ENCODE results near the gene PAFAH1B1. TPM values are rescaled to one million over a fixed set of nuclear protein-coding genes. Genes with fewer than 3 reads are reported as not detected.

PAFAH1B1 gene
- total RNA-seq, 1 experiment from 2014 or later, result 49.1 TPM

- Histone ChIP-seq H3K79me2 (ENCODE audit: low read length) (0 out of 2 replicates have a peak, but pooled peaks cover 4% of the 10 kb centered on the region), H3F3A (ENCODE audit: low read length, unreplicated experiment) (no peaks in the 10 kb centered on the region), H3K4me2 (ENCODE audit: low read length) (no peak overlapping the region), H4K20me1 (ENCODE audit: low read length) (no peaks in the 10 kb centered on the region), H3K9me2 (replicated peaks; ENCODE audit: low read length) (no peaks in the 10 kb centered on the region), H3K4me1 (ENCODE audit: insufficient read depth, low read length) (no peaks in the 10 kb centered on the region), H3K27me3 (ENCODE audit: low read length) (no peaks in the 10 kb centered on the region), H2AFZ (ENCODE audit: low read length) (no peak overlapping the region), H3K36me3 (ENCODE audit: low read depth, low read length) (no peaks in the 10 kb centered on the region), H3K9ac (ENCODE audit: low read length) (no peak overlapping the region), H3K4me3 (ENCODE audit: low read length) (no peak overlapping the region), H3K9me3 (ENCODE audit: low read length) (no peaks in the 10 kb centered on the region), H3K27ac (ENCODE audit: low read length) (no peak overlapping the region)
- DNase-seq (no peak), ATAC-seq (no peak)
- BruUV-seq (replicated peaks), result no TSS peak
- intact Hi-C loops (cut with micrococcal nuclease), result no loop called here
- TF ChIP-seq EZH2phosphoT487 (IDR thresholded peaks at IDR 0.05; ENCODE audit: borderline replicate concordance, low read length) (no peak), EZH2 (IDR thresholded peaks at IDR 0.05; ENCODE audit: low read length, unreplicated experiment) (no peak), CTCF (conservative IDR thresholded peaks at IDR 0.05; ENCODE audit: low read depth, low read length) (no peak)
- ChIA-PET CTCF (no interaction called here), POLR2A (ENCODE audit: unreplicated experiment) (no interaction called here)
Measured at GRCh38 chr17:2722611-2723010, 129.2 kb downstream of the PAFAH1B1 start.

GRCh38 chr17:2723505-2723996 lies 130.1 kb downstream of the PAFAH1B1 start:
- no peaks in the 10 kb centered on the region for H4K20me1 ChIP-seq (ENCODE audit: low read length)
- no peak overlapping the region for H3K27ac ChIP-seq (ENCODE audit: low read length)
- H3K9me2 ChIP-seq (replicated peaks; ENCODE audit: low read length), result no peaks in the 10 kb centered on the region
- no peaks in the 10 kb centered on the region for H3F3A ChIP-seq (ENCODE audit: low read length, unreplicated experiment)
- TF ChIP-seq EZH2phosphoT487 (IDR thresholded peaks at IDR 0.05; ENCODE audit: borderline replicate concordance, low read length) (no peak), CTCF (conservative IDR thresholded peaks at IDR 0.05; ENCODE audit: low read depth, low read length) (no peak), EZH2 (IDR thresholded peaks at IDR 0.05; ENCODE audit: low read length, unreplicated experiment) (no peak)
- H3K4me2 ChIP-seq (ENCODE audit: low read length), result peak overlapping the region; percentile 33; the same call in 1 of the 2 replicates
- no peaks in the 10 kb centered on the region for H3K27me3 ChIP-seq (ENCODE audit: low read length)
- no peaks in the 10 kb centered on the region for H3K9me3 ChIP-seq (ENCODE audit: low read length)
- DNase-seq (peak; percentile 32), ATAC-seq (peak; percentile 50)
- no TSS peak for BruUV-seq (replicated peaks)
- H3K4me1 ChIP-seq (ENCODE audit: insufficient read depth, low read length), result no peaks in the 10 kb centered on the region
- ChIA-PET CTCF (no interaction called here), POLR2A (ENCODE audit: unreplicated experiment) (interaction anchor here (0.5 kb wide), 1 partner anchor 11 kb away, joined by 9 read pairs; no protein-coding TSS in a partner anchor)
- H3K79me2 ChIP-seq (ENCODE audit: low read length), result 0 out of 2 replicates have a peak, but pooled peaks cover 4% of the 10 kb centered on the region
- 0 out of 2 replicates have a peak overlapping the region, but pooled peaks have one; percentile 16 for H3K4me3 ChIP-seq (ENCODE audit: low read length)
- H2AFZ ChIP-seq (ENCODE audit: low read length), result 0 out of 2 replicates have a peak overlapping the region, but pooled peaks have one; percentile 20
- H3K36me3 ChIP-seq (ENCODE audit: low read depth, low read length), result no peaks in the 10 kb centered on the region
- H3K9ac ChIP-seq (ENCODE audit: low read length), result no peak overlapping the region
- intact Hi-C loops (cut with micrococcal nuclease), result no loop called here

Measured in PC-3 (cell line).